Karpas-422 (cell line): ENCODE measurements around the gene ADAP1. TPM values are rescaled to one million over a fixed set of nuclear protein-coding genes. Genes with fewer than 3 reads are reported as not detected.

Experiments
- DNase-seq: peaks from one replicate; pipeline ENCODE4 v3.0.0-alpha.2; 2015
- H2AFZ ChIP-seq: fragments of 200-600 bp; sonication (generic); 2 replicates; pipeline ENCODE4 v1.6.1; 2014; ENCODE audit warnings: antibody characterized with exemption, low read length, mixed read lengths
- H3K27ac ChIP-seq: fragments of 200-600 bp; sonication (generic); 2 replicates; pipeline ENCODE4 v1.5.1; 2014; ENCODE audit warnings: mild to moderate bottlenecking, low read length, moderate library complexity
- H3K27me3 ChIP-seq: fragments of 200-600 bp; sonication (generic); 2 replicates; pipeline ENCODE4 v1.6.1; 2014; ENCODE audit warnings: low read length, mixed read lengths
- H3K36me3 ChIP-seq: fragments of 200-600 bp; sonication (generic); 2 replicates; pipeline ENCODE4 v1.6.1; 2014; ENCODE audit warnings: low read length, mixed read lengths; ENCODE audit not compliant: insufficient read depth
- H3K4me1 ChIP-seq: fragments of 200-600 bp; sonication (generic); 2 replicates; pipeline ENCODE4 v1.6.1; 2014; ENCODE audit warnings: mild to moderate bottlenecking, low read length, mixed read lengths
- H3K4me2 ChIP-seq: fragments of 200-600 bp; sonication (generic); 2 replicates; pipeline ENCODE4 v1.6.1; 2014; ENCODE audit warnings: low read length, low read depth, mild to moderate bottlenecking; ENCODE audit not compliant: poor library complexity, severe bottlenecking
- H3K4me3 ChIP-seq: fragments of 200-600 bp; sonication (generic); 2 replicates; pipeline ENCODE4 v1.5.1; 2014; ENCODE audit warnings: mild to moderate bottlenecking, antibody characterized with exemption, low read length, mixed read lengths
- H3K79me2 ChIP-seq: fragments of 200-600 bp; sonication (generic); 2 replicates; pipeline ENCODE4 v1.6.1; 2014; ENCODE audit warnings: mild to moderate bottlenecking, low read length, mixed read lengths
- H3K9ac ChIP-seq: fragments of 200-600 bp; sonication (generic); 2 replicates; pipeline ENCODE4 v1.6.0; 2014; ENCODE audit warnings: low read length
- H3K9me2 ChIP-seq: fragments of 200-600 bp; sonication (generic), shearing (Covaris generic); replicated peaks from 2 replicates; pipeline ENCODE4 v1.6.0; 2014; ENCODE audit warnings: mild to moderate bottlenecking, low read length, moderate library complexity; ENCODE audit not compliant: insufficient read depth
- H3K9me3 ChIP-seq: fragments of 300-700, 200-600 bp; sonication (generic); 2 replicates; pipeline ENCODE4 v1.6.1; 2014; ENCODE audit warnings: low read length, mixed read lengths
- H4K20me1 ChIP-seq: fragments of 200-600 bp; sonication (generic); 2 replicates; pipeline ENCODE4 v1.6.1; 2014; ENCODE audit warnings: mild to moderate bottlenecking, antibody characterized with exemption, low read length, low read depth; ENCODE audit not compliant: insufficient read depth
- total RNA-seq: library from RNA; depleted of rRNA; stranded (reverse); fragments of >200 nt; shearing (Covaris generic); gene quantifications from 2 replicates; pipeline ENCODE4 v1.2.3, GENCODE V29; 2014; ENCODE audit warnings: low replicate concordance

The ADAP1 gene
- total RNA-seq, 1 experiment from 2014 or later = not detected

DNA sequence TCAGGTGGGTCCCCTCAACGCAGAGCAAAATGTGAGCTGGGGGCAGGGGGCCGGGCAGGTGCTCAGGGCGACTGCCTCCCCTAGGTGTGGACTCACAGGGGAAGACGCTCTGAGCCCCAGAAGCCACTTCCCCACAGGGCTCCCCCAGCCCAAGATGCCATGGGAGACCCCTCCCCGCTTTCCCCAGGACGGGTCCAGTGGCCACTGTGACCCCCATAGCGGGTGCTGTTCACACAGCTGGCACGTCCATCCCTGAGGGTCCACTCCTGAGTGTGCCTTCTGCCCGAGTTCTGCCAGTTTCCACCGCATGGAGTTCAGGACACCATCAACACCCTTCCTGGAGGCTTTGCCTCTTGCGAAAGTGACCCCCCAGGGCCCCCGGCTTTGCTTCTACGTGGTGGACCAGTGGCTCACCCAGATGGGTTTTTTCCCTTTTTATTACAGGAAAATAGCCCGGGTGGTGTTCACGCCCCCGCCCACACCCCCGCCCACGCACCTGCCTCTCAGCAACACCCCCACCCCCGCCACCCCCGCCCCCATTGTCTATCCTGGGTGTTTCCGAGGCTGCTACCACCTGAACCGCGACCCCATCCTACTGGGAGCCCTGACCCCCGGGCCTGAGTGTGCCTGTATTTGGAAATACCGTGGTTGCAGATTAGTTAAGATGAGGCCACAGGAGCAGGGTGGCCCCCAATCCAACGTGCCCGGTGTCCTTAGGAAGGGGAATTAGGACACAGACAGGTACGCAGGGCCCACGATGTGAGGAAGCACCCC, 32.0 kb downstream of the ADAP1 start:
- Histone ChIP-seq H3K4me3 (no peak overlapping the region; the same call in 1 of the 2 replicates), H3K79me2 (no peaks in the 10 kb centered on the region), H3K4me1 (peaks cover 16% of the 10 kb centered on the region), H3K9me2 (no peaks in the 10 kb centered on the region), H3K36me3 (no peaks in the 10 kb centered on the region), H3K27ac (no peak overlapping the region), H3K9me3 (no peaks in the 10 kb centered on the region), H3K9ac (0 out of 2 replicates have a peak overlapping the region, but pooled peaks have one; percentile 5), H4K20me1 (no peaks in the 10 kb centered on the region), H2AFZ (peak overlapping the region; percentile 71; the same call in 1 of the 2 replicates), H3K4me2 (peak overlapping the region; percentile 39), H3K27me3 (no peaks in the 10 kb centered on the region)
- no peak for DNase-seq

DNA sequence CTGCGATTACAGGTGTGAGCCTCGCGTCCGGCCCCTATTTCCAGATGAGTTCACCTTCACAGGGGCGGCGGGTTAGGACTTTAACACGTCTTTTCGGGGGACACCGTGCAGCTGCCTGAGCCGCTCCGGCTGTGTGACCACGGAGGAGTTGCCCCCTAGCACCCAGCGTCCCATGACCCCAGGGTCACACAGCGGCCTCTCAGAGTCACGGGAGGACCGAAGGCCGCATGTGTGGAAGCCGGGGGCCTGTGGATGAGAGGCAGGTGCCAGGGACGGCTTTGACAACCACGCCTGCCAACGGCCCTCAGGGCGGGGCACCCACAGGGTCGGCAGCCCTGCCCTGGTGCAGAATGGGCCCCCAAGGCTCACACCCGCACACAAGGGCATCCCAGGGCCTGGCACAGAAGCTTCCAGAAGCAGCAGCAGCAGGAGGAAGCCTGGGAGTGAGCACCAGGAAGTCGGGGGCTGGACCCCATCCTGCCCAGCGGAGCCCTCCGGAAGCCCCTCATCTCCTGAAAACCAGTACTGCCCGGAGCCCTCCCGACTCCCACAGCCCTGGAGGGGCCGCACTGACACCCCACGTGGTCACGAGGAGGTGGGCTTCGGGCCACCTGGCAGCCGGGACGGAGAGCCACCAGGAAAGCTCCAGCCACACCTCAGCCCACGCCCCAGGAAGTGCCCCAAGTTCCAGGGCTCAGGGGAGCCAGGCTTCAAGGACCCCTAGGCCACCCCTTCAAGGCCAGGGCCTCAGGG, 32.7 kb downstream of the ADAP1 start:
- H3K4me1 ChIP-seq = peaks cover 16% of the 10 kb centered on the region

DNA sequence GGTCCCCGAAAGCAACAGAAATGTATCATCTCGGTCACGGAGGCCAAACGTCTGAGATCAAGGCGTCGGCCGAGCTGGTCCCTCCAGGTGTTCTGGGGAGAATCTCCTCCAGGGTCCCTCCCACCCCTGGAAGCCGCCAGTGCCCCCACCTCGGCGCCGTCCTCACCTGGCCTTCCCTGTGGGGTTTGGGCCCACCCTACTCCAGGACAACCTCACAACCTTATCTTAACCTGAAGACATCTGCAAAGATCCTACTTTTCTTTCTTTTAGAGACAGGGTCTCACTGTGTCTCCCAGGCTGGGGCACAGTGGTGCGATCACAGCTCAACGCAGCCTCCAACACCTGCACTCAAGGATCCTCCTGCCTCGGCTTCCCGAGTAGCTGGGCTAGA, 33.4 kb downstream of the ADAP1 start:
- Histone ChIP-seq H3K4me1 (peaks cover 16% of the 10 kb centered on the region), H3K9ac (no peak overlapping the region), H3K9me2 (no peaks in the 10 kb centered on the region), H2AFZ (no peak overlapping the region), H3K27me3 (no peaks in the 10 kb centered on the region), H3K4me2 (no peak overlapping the region), H3K79me2 (no peaks in the 10 kb centered on the region), H3K36me3 (no peaks in the 10 kb centered on the region), H3K9me3 (no peaks in the 10 kb centered on the region), H3K4me3 (no peak overlapping the region), H4K20me1 (no peaks in the 10 kb centered on the region), H3K27ac (no peak overlapping the region)
- DNase-seq = no peak

More for the DNA sequence above, 32.7 kb downstream of the ADAP1 start:
- Histone ChIP-seq H3K4me3 (no peak overlapping the region), H3K27me3 (no peaks in the 10 kb centered on the region), H4K20me1 (no peaks in the 10 kb centered on the region), H3K4me2 (no peak overlapping the region), H3K9me2 (no peaks in the 10 kb centered on the region), H3K9me3 (no peaks in the 10 kb centered on the region), H2AFZ (no peak overlapping the region), H3K9ac (no peak overlapping the region), H3K36me3 (no peaks in the 10 kb centered on the region), H3K79me2 (no peaks in the 10 kb centered on the region), H3K27ac (no peak overlapping the region)
- DNase-seq = no peak

DNA sequence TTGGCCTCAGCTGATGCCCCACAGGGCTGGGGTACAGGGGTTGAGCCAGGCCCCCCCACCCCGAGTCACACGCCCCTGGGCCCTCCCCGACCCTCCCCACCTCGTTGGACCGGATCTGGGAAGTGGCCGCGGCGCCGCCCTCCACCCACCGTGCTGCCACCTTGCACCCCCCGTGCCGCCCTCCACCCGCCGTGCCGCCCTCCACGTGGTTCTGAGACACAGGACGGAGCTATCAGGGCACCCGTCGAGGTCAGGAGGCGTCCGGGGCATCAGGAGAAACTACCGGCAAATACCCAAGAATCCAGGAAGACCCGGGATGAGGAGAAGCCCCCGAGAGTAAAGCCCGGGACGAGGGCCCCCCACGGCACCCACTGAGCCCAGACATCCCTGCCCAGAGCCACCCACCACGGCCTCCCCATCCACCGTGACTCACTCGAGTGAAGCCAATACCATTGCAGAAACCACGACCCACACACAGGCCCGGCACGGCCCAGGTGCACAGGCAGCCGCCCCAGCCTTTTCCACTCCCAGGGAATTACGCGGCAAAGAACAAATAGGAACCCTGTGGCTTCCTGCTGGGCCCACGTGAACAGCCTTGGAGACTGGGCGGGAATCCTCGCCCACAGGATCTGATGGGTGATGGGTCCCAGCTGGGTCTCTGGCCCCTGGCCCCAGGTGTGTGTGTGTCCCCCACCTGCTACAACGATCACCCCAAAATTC, 34.0 kb downstream of the ADAP1 start:
- H3K4me3 ChIP-seq = no peak overlapping the region
- H3K9me2 ChIP-seq = no peaks in the 10 kb centered on the region
- H3K79me2 ChIP-seq = no peaks in the 10 kb centered on the region
- peaks cover 16% of the 10 kb centered on the region for H3K4me1 ChIP-seq
- no peaks in the 10 kb centered on the region for H3K27me3 ChIP-seq
- no peaks in the 10 kb centered on the region for H3K9me3 ChIP-seq
- no peak overlapping the region for H3K9ac ChIP-seq
- H4K20me1 ChIP-seq = no peaks in the 10 kb centered on the region
- no peak for DNase-seq
- H3K27ac ChIP-seq = no peak overlapping the region
- H2AFZ ChIP-seq = no peak overlapping the region
- H3K36me3 ChIP-seq = no peaks in the 10 kb centered on the region
- no peak overlapping the region for H3K4me2 ChIP-seq

DNA sequence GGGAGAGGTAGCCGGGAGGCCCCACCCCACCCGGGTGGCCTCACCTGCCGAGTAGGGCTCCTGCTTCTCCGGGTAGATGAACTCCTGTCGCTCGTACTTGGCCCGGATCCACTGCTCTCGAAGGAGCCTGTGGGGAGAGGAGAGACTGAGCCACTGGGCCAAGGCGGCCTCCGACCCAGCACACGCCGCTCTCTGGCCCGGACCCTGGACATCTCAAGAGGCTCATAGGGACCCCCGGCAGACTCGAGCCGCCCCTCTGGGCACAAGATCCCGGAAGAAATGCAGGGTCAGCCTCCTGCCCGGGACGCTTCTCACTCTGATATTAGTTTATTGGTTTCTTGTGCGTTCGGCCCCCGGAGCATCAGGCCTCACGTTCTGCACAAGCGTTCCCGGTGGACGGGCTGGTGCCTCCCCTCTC, 34.5 kb downstream of the ADAP1 start:
- Histone ChIP-seq H3K79me2 (no peaks in the 10 kb centered on the region), H3K9me3 (no peaks in the 10 kb centered on the region), H3K4me2 (no peak overlapping the region), H3K27ac (no peak overlapping the region), H3K27me3 (no peaks in the 10 kb centered on the region), H3K9ac (no peak overlapping the region), H3K36me3 (no peaks in the 10 kb centered on the region), H3K4me3 (no peak overlapping the region), H3K9me2 (no peaks in the 10 kb centered on the region), H4K20me1 (no peaks in the 10 kb centered on the region), H3K4me1 (peaks cover 15% of the 10 kb centered on the region), H2AFZ (no peak overlapping the region)
- no peak for DNase-seq

DNA sequence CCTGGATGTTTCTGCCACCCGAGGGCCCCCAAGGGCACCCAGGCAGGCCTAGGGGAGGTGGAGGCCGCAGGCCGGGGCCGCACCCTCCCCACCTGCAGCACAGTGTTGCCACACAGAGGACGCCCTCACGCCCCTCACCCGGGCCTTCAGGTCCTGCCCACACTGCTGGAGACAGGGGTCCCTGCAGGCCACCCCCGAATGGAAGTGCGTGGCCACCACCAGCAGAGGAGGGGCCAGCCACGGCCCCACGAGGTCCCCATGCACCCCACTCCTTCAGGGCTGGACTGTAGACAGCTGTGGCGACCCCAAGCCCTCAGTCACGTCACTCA, 35.4 kb downstream of the ADAP1 start:
- Histone ChIP-seq H3K9ac (no peak overlapping the region), H2AFZ (no peak overlapping the region), H3K4me3 (no peak overlapping the region), H3K4me1 (peaks cover 9% of the 10 kb centered on the region), H3K79me2 (no peaks in the 10 kb centered on the region), H3K27ac (no peak overlapping the region), H3K9me3 (no peaks in the 10 kb centered on the region), H3K27me3 (no peaks in the 10 kb centered on the region), H3K36me3 (no peaks in the 10 kb centered on the region), H3K4me2 (no peak overlapping the region), H3K9me2 (no peaks in the 10 kb centered on the region), H4K20me1 (no peaks in the 10 kb centered on the region)
- no peak for DNase-seq

DNA sequence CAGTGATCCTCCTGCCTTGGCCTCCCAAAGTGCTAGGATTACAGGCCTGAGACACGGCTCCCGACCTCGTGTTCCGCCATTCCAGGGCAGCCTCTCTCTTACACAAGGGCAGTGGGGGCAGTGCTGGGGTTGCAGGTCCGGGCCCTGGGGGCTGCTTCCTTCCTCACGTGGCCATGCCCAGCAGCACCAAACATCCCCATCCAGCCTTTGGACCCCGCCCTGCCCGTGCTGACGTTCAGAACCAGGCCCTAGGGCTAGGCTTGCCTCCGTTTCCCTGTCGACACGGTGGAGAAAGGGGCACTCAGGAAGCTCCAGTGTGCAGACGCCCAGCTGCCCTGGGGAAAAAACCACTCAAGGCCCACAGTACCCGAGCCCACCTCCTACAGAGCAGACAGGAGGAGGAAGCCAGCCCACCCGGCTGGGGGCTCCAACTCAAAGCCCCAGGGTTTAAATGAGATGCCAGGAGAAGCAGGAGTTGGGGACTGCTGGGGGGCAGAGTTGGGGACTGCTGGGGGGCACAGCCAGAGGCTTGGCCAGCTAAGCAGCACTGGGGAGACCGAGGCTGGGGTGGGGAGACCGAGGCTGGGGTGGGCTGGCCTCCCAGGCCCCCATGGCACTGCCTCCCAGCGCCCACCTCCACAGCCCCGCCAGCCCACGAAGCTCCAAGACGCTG, 35.9 kb downstream of the ADAP1 start:
- H3K79me2 ChIP-seq = no peaks in the 10 kb centered on the region
- no peaks in the 10 kb centered on the region for H3K27me3 ChIP-seq
- H3K4me1 ChIP-seq = peaks cover 8% of the 10 kb centered on the region
- H3K9ac ChIP-seq = no peak overlapping the region
- no peaks in the 10 kb centered on the region for H3K9me2 ChIP-seq
- H2AFZ ChIP-seq = no peak overlapping the region
- DNase-seq = no peak
- no peak overlapping the region for H3K4me2 ChIP-seq
- H3K9me3 ChIP-seq = no peaks in the 10 kb centered on the region
- no peaks in the 10 kb centered on the region for H4K20me1 ChIP-seq
- no peak overlapping the region for H3K4me3 ChIP-seq
- no peak overlapping the region for H3K27ac ChIP-seq
- H3K36me3 ChIP-seq = no peaks in the 10 kb centered on the region

DNA sequence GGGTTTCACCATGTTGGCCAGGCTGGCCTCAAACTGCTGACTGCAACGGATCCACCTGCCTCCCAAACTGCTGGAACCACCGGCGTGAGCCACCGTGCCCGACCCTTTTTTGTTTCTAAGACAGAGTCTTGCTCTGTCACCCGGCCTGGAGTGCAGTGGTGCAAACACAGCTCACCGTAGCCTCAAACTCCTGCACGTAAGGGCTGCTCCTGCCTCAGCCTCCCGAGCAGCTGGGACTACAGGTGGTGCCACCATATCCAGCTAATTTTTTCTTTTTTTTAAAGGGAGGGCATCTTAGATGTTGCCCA, 36.4 kb downstream of the ADAP1 start:
- H2AFZ ChIP-seq = no peak overlapping the region

More for the DNA sequence above, 36.4 kb downstream of the ADAP1 start:
- Histone ChIP-seq H3K4me3 (no peak overlapping the region), H3K9me2 (no peaks in the 10 kb centered on the region), H3K79me2 (no peaks in the 10 kb centered on the region), H3K9ac (no peak overlapping the region), H3K36me3 (no peaks in the 10 kb centered on the region), H3K27me3 (no peaks in the 10 kb centered on the region), H4K20me1 (no peaks in the 10 kb centered on the region), H3K4me1 (peaks cover 3% of the 10 kb centered on the region), H3K9me3 (no peaks in the 10 kb centered on the region), H3K4me2 (no peak overlapping the region), H3K27ac (no peak overlapping the region)
- DNase-seq = no peak
